Prostate gland (tissue), 2 donors: ENCODE results near the gene ZFP69B. TPM values are rescaled to one million over a fixed set of nuclear protein-coding genes. Genes with fewer than 3 reads are reported as not detected.

ENCODE experiments used
- DNase-seq: peaks from one replicate; pipeline ENCODE4 v3.0.0-alpha.2; 2019; ENCODE audit warnings: low spot score
- H3K27ac ChIP-seq, 2 donors: fragments of 200-600 bp; sonication (generic); 2 replicates each; pipeline ENCODE4 v1.5.1; 2017 to 2019
- H3K27me3 ChIP-seq: fragments of 200-600 bp; sonication (generic); replicated peaks from 2 replicates; pipeline ENCODE4 v1.5.1; 2019; ENCODE audit not compliant: insufficient read depth
- H3K36me3 ChIP-seq, 2 donors: fragments of 200-600 bp; sonication (generic); 1 replicate in 1 of 2; 2 replicates in 1 of 2; pipeline versions ENCODE4 v1.5.1 to v1.8.1; 2017 to 2019
- H3K4me1 ChIP-seq: fragments of 200-600 bp; sonication (generic); replicated peaks from 2 replicates; pipeline ENCODE4 v1.5.1; 2019
- H3K4me3 ChIP-seq, 2 donors: fragments of 200-600 bp; sonication (generic); 2 replicates each; pipeline ENCODE4 v1.5.1; 2017 to 2019
- H3K9me3 ChIP-seq: fragments of 200-600 bp; sonication (generic); 2 replicates; pipeline ENCODE4 v1.5.1; 2017
- POLR2A ChIP-seq: fragments of 450-650 bp; IDR thresholded peaks from one replicate; pipeline ENCODE4 v1.6.1; 2016; ENCODE audit warnings: antibody characterized with exemption, mild to moderate bottlenecking
- POLR2AphosphoS5 ChIP-seq: sonication (generic); formaldehyde crosslinking; IDR thresholded peaks from one replicate; pipeline ENCODE4 v1.6.1; 2017; ENCODE audit warnings: antibody characterized with exemption
- WGBS: methylation state at CpG from one replicate; pipeline ENCODE4 v1.1.5; 2018; 5-methylcytosine and 5-hydroxymethylcytosine counted together
- intact Hi-C: fragments of 100-400 bp; cut with DNase I; formaldehyde crosslinking; loops from one replicate; pipeline ENCODE4 v1.14.2; 2022
- total RNA-seq, 2 donors: library from RNA; depleted of rRNA; stranded (reverse); fragments of >200 nt; gene quantifications; one replicate each; pipeline ENCODE4 v1.1.0, GENCODE V29; 2016
- TF ChIP-seq, protein P1 (sequence below), 4 experiments: fragments of 200-600 bp in 2 of 4; fragments of 450-650 bp in 2 of 4; sonication (generic) in 2 of 4; IDR thresholded peaks; 1 replicate in 3 of 4; 2 replicates in 1 of 4; pipeline ENCODE4 v1.5.1; 2016 to 2019; ENCODE audit warnings: antibody characterized with exemption in 4 of 4, mild to moderate bottlenecking in 2 of 4, moderate library complexity in 2 of 4

Gene ZFP69B
- total RNA-seq, 2 donors from 2014 or later: 0.46 to 2.9 TPM

DNA sequence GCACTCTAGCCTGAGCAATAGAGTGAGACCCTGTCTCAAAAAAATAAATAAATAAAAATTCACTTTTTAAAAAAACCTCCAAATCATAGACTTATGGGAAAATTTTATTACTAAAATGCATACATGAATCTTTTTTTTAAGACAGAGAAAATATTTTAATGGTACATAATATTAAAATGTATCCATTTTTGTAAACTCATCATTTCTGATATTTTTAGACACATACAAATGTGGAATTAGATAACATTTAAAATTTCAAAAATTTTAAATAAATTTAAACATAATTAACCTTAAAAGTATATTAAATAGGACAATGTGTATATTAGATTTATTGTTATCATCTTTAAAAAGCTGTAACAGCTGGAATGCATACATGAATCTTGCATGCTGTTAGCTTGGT lies 42.8 kb upstream of the ZFP69B start:
- Histone ChIP-seq H3K36me3 (no peaks in the 10 kb centered on the region), H3K4me1 (no peaks in the 10 kb centered on the region), H3K4me3 (no peak overlapping the region), H3K27ac (no peak overlapping the region), H3K9me3 (no peaks in the 10 kb centered on the region), H3K27me3 (no peaks in the 10 kb centered on the region)
- intact Hi-C loops: loop anchor here (10.0 kb wide), 1 partner anchor 93 kb away; the partner anchor contains the start of gene COL9A2
- no peak for TF ChIP-seq POLR2A
- TF ChIP-seq POLR2AphosphoS5: no peak
- TF ChIP-seq, protein P1, sequence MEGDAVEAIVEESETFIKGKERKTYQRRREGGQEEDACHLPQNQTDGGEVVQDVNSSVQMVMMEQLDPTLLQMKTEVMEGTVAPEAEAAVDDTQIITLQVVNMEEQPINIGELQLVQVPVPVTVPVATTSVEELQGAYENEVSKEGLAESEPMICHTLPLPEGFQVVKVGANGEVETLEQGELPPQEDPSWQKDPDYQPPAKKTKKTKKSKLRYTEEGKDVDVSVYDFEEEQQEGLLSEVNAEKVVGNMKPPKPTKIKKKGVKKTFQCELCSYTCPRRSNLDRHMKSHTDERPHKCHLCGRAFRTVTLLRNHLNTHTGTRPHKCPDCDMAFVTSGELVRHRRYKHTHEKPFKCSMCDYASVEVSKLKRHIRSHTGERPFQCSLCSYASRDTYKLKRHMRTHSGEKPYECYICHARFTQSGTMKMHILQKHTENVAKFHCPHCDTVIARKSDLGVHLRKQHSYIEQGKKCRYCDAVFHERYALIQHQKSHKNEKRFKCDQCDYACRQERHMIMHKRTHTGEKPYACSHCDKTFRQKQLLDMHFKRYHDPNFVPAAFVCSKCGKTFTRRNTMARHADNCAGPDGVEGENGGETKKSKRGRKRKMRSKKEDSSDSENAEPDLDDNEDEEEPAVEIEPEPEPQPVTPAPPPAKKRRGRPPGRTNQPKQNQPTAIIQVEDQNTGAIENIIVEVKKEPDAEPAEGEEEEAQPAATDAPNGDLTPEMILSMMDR (IDR thresholded peaks at IDR 0.05): no peak
- no peak for DNase-seq

DNA sequence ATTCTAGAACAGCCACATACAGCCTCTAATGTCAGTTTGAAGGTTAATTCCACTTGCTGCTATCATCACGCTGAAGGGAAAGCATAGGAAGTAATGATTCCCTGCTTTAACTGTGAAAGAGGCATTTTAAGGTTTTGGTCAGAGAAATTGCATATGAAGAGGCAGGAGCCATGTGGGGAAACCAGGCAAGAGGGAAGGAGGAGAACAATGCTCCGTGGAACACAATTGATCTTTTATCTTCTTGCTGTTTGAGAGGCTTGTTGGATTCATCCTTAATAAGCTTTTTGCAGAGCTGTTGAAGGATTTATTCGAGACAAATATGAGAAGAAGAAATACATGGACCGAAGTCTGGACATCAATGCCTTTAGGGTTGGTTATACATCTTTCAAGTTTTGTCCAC lies 40.8 kb upstream of the ZFP69B start:
- no peak overlapping the region for H3K27ac ChIP-seq
- intact Hi-C loops: loop anchor here (10.0 kb wide), 1 partner anchor 95 kb away; the partner anchor contains the start of gene COL9A2
- H3K4me1 ChIP-seq: no peaks in the 10 kb centered on the region
- DNase-seq: no peak
- no peak overlapping the region for H3K4me3 ChIP-seq
- H3K27me3 ChIP-seq: no peaks in the 10 kb centered on the region
- H3K9me3 ChIP-seq: no peaks in the 10 kb centered on the region
- 87% methylated on average over 4 of the region's 4 CpGs for WGBS
- no peaks in the 10 kb centered on the region for H3K36me3 ChIP-seq
- TF ChIP-seq, protein P1 (IDR thresholded peaks at IDR 0.05): no peak
- no peak for TF ChIP-seq POLR2A
- no peak for TF ChIP-seq POLR2AphosphoS5

DNA sequence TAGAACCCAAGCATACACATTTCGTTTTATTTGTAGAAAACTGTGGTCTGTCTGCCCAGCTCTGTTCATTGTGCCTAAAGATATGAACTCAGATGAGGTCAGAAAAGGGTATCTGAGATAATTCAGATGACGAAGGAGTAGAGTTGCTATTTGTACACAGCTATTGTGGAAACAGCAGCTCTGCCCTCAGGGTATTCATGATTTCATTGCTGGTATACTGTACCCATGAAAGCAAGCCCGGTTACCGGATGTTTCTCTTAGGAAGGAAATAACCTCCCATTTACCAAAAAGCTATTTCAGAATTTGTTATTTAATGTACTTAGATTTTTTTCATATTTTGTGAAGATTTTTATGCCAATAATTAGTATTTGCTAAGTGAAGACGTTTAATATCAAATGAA lies 39.0 kb upstream of the ZFP69B start:
- intact Hi-C loops: loop anchor here (5.0 kb wide), 1 partner anchor 69 kb away; no protein-coding TSS in a partner anchor
- Histone ChIP-seq H3K27ac (no peak overlapping the region), H3K4me1 (no peaks in the 10 kb centered on the region), H3K9me3 (no peaks in the 10 kb centered on the region), H3K27me3 (no peaks in the 10 kb centered on the region), H3K4me3 (no peak overlapping the region), H3K36me3 (no peaks in the 10 kb centered on the region)
- DNase-seq: no peak
- TF ChIP-seq, protein P1 (IDR thresholded peaks at IDR 0.05): no peak
- no peak for TF ChIP-seq POLR2A
- TF ChIP-seq POLR2AphosphoS5: no peak
- WGBS: 86% methylated on average over 5 of the region's 5 CpGs

DNA sequence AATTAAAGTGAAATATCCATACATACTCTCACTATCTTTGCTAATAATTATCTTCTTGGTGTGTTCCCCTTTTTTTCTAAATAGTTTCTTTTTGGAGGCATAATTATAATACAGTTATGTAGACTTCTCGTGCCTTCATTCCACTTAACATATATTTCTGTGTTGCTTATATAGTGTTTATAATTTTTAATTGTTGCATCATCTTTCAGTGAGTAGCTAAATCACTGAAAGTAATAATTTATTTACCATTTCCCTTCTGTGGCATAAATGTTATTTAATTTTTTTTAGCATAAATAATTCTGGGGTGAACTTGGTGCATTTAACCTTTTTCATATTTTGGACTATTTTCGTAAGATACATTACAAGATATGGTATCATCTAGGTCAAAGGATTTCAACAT lies 38.4 kb upstream of the ZFP69B start:
- no peaks in the 10 kb centered on the region for H3K27me3 ChIP-seq
- WGBS: 93% methylated on average over 2 of the region's 2 CpGs
- intact Hi-C loops: loop anchor here (5.0 kb wide), 1 partner anchor 70 kb away; no protein-coding TSS in a partner anchor
- no peaks in the 10 kb centered on the region for H3K9me3 ChIP-seq
- H3K36me3 ChIP-seq: no peaks in the 10 kb centered on the region
- no peak overlapping the region for H3K4me3 ChIP-seq
- H3K27ac ChIP-seq: no peak overlapping the region
- H3K4me1 ChIP-seq: no peaks in the 10 kb centered on the region
- no peak for DNase-seq
- no peak for TF ChIP-seq POLR2AphosphoS5
- TF ChIP-seq POLR2A: no peak

DNA sequence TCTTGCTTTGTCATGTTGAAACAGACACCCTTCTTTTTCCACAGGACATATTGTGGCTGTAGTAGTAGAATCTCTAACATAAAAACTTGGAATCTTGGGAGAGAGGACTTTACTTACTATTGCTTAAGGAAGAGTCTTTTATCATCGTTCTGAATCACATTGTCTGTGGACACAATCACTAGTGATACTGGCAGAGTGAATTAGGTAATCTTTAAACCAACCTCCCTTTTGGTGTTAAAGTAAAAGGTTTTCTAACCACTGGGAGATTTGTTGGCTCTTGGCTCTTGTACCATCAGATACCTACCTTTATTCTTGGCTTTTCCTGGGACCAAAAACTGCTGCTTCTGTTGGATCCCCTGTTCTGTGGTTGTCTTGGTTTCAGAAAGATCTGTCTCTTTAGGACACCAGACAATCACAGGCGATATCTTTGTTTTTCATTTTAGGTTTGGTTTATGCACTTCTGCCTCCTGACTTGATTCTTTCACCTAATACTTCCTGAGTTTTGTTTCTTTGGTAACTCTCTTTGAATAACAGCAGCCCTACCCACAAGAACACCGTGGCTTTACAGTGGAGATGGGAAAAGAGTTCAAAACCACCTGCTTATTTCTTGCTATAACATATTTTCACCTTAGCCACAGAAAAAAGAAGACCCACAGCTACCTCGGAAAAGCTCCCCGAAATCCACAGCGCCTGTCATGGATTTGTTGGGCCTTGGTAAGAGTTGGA lies 36.6 kb upstream of the ZFP69B start:
- Histone ChIP-seq H3K4me3 (no peak overlapping the region), H3K27me3 (no peaks in the 10 kb centered on the region), H3K27ac (no peak overlapping the region), H3K4me1 (no peaks in the 10 kb centered on the region), H3K36me3 (no peaks in the 10 kb centered on the region), H3K9me3 (no peaks in the 10 kb centered on the region)
- intact Hi-C loops: loop anchor here (5.0 kb wide), 1 partner anchor 71 kb away; no protein-coding TSS in a partner anchor
- no peak for DNase-seq
- WGBS: 76% methylated on average over 6 of the region's 6 CpGs
- TF ChIP-seq POLR2A (no peak), POLR2AphosphoS5 (no peak)
- TF ChIP-seq, protein P1 (IDR thresholded peaks at IDR 0.05): no peak
